HepG2 (cell line): ENCODE measurements around the gene USP30. TPM values are rescaled to one million over a fixed set of nuclear protein-coding genes. Genes with fewer than 3 reads are reported as not detected.

ENCODE experiments used
- ASH2L ChIP-seq: fragments of 300-600, 200-600 bp; sonication (generic); IDR thresholded peaks from 2 replicates; pipeline ENCODE4 v1.7.0; 2017; ENCODE audit warnings: low read depth, mild to moderate bottlenecking, moderate library complexity, mixed read lengths, low read length; ENCODE audit not compliant: insufficient read length
- BRD4 ChIP-seq: sonication (generic); formaldehyde crosslinking; IDR thresholded peaks from 2 replicates; pipeline ENCODE4 v1.4.0; 2020; ENCODE audit warnings: missing genetic modification reagents
- CCAR2 ChIP-seq: fragments of 200-400 bp; formaldehyde crosslinking; optimal IDR thresholded peaks from 2 replicates; pipeline ENCODE3; 2018; ENCODE audit warnings: low read depth, mild to moderate bottlenecking, low read length, moderate library complexity
- CEBPB ChIP-seq: IDR thresholded peaks from 2 replicates; pipeline ENCODE4 v1.6.1; 2011; ENCODE audit warnings: low read depth, low read length, improper control_type of control experiment, borderline replicate concordance
- DNMT3B ChIP-seq: conservative IDR thresholded peaks from 2 replicates; pipeline ENCODE4 v1.6.1; 2016; ENCODE audit warnings: missing biosample characterization, control low read depth
- HMGA1 ChIP-seq: sonication (generic); formaldehyde crosslinking; conservative IDR thresholded peaks from 2 replicates; pipeline ENCODE4 v1.4.0; 2020; ENCODE audit warnings: missing genetic modification reagents
- IRX3 ChIP-seq: sonication (generic); formaldehyde crosslinking; IDR thresholded peaks from 2 replicates; pipeline ENCODE4 v1.8.1; 2023; ENCODE audit warnings: mild to moderate bottlenecking, low read depth, missing genetic modification reagents, borderline replicate concordance
- KLF6 ChIP-seq: IDR thresholded peaks from 2 replicates; pipeline ENCODE4 v1.8.0; 2016; ENCODE audit warnings: missing biosample characterization, missing genetic modification reagents
- PHF5A ChIP-seq: IDR thresholded peaks from one replicate; pipeline ENCODE4 v1.6.1; 2018; ENCODE audit warnings: low read depth, missing genetic modification reagents; ENCODE audit not compliant: unreplicated experiment
- RNF2 ChIP-seq: fragments of 450-650 bp; conservative IDR thresholded peaks from 2 replicates; pipeline ENCODE4 v1.6.1; 2016; ENCODE audit warnings: low read depth
- TBX3 ChIP-seq: fragments of 450-650 bp; IDR thresholded peaks from 2 replicates; pipeline ENCODE4 v1.6.1; 2017; ENCODE audit warnings: antibody characterized with exemption, mild to moderate bottlenecking, inconsistent platforms, borderline replicate concordance
- THAP8 ChIP-seq: sonication (generic); formaldehyde crosslinking; IDR thresholded peaks from 2 replicates; pipeline ENCODE4 v1.5.1; 2020; ENCODE audit warnings: missing genetic modification reagents, mild to moderate bottlenecking, borderline replicate concordance
- XRCC5 ChIP-seq: fragments of 200-400 bp; formaldehyde crosslinking; optimal IDR thresholded peaks from 2 replicates; pipeline ENCODE3; 2017; ENCODE audit warnings: mild to moderate bottlenecking, low read length
- ZFP36 ChIP-seq: fragments of 150-350 bp; IDR thresholded peaks from 2 replicates; pipeline ENCODE4 v1.6.1; 2018; ENCODE audit warnings: borderline replicate concordance, low read length, low read depth; ENCODE audit not compliant: partially characterized antibody
- ZFP62 ChIP-seq: sonication (generic); formaldehyde crosslinking; IDR thresholded peaks from 2 replicates; pipeline ENCODE4 v1.4.0; 2020; ENCODE audit warnings: missing genetic modification reagents
- ZNF138 ChIP-seq: sonication (generic); formaldehyde crosslinking; IDR thresholded peaks from 2 replicates; pipeline ENCODE4 v1.5.0; 2020; ENCODE audit warnings: mild to moderate bottlenecking, low read depth, missing genetic modification reagents
- ZNF232 ChIP-seq: sonication (generic); formaldehyde crosslinking; IDR thresholded peaks from 2 replicates; pipeline ENCODE4 v1.4.0; 2020; ENCODE audit warnings: missing genetic modification reagents, borderline replicate concordance
- ZNF292 ChIP-seq: sonication (generic); formaldehyde crosslinking; IDR thresholded peaks from 2 replicates; pipeline ENCODE4 v1.8.1; 2022; ENCODE audit warnings: mild to moderate bottlenecking, low read depth, missing genetic modification reagents, borderline replicate concordance
- ZNF34 ChIP-seq: sonication (generic); formaldehyde crosslinking; IDR thresholded peaks from 2 replicates; pipeline ENCODE4 v1.4.0; 2020; ENCODE audit warnings: mild to moderate bottlenecking, missing genetic modification reagents, borderline replicate concordance
- ZNF484 ChIP-seq: sonication (generic); formaldehyde crosslinking; IDR thresholded peaks from 2 replicates; pipeline ENCODE4 v1.5.1; 2020; ENCODE audit warnings: mild to moderate bottlenecking, low read depth, missing genetic modification reagents, borderline replicate concordance
- ZNF556 ChIP-seq: sonication (generic); formaldehyde crosslinking; IDR thresholded peaks from 2 replicates; pipeline ENCODE4 v1.4.0; 2020; ENCODE audit warnings: mild to moderate bottlenecking, missing genetic modification reagents, borderline replicate concordance
- ZNF646 ChIP-seq: sonication (generic); formaldehyde crosslinking; IDR thresholded peaks from 2 replicates; pipeline ENCODE4 v1.9.0; 2021; ENCODE audit warnings: mild to moderate bottlenecking, missing genetic modification reagents
- ZNF776 ChIP-seq: sonication (generic); formaldehyde crosslinking; IDR thresholded peaks from 2 replicates; pipeline ENCODE4 v1.4.0; 2020; ENCODE audit warnings: mild to moderate bottlenecking, missing genetic modification reagents
- polyA plus RNA-seq, 8 experiments: library from polyadenylated mRNA; depleted of rRNA in 3 of 8; stranded (reverse) in 7 of 8; unstranded in 1 of 8; fragments of >200 nt; fragmentation: Illumina TruSeq in 4 of 8; extraction: Trizol in 4 of 8; gene quantifications; 2 replicates each; pipeline versions ENCODE4 v1.2.1 to v1.2.3, GENCODE V29; 2011 to 2016; ENCODE audit warnings: low read depth in 4 of 8, missing spikeins in 1 of 8, mixed read lengths in 1 of 8; ENCODE audit not compliant: insufficient read depth in 1 of 8
- total RNA-seq, 5 experiments: library from RNA; depleted of rRNA; stranded (reverse); fragments of >200 nt; fragmentation: Illumina TruSeq; extraction: Trizol; gene quantifications; 2 replicates each; pipeline ENCODE4 v1.2.3, GENCODE V29; 2016; ENCODE audit warnings: low read depth in 1 of 5

Gene USP30
- total and polyA plus RNA-seq, 2 of the 13 experiments (the other 11 are each of a cell fraction or from before 2014, with no cell fraction given) = 11.2 to 20.8 TPM

- peak; percentile 68; the same call in 1 of the 2 replicates for TF ChIP-seq ZNF556 (CRISPR knock-in tag)
- TF ChIP-seq ZNF232 (CRISPR knock-in tag) = peak; percentile 95
- TF ChIP-seq ASH2L = no peak
- peak; percentile 85; the same call in 1 of the 2 replicates for TF ChIP-seq IRX3 (CRISPR knock-in tag)
- TF ChIP-seq RNF2 = peak; percentile 95
- TF ChIP-seq ZNF776 (CRISPR knock-in tag) = peak; percentile 96
- peak; percentile 89 for TF ChIP-seq PHF5A (CRISPR knock-in tag)
- no peak for TF ChIP-seq BRD4 (CRISPR knock-in tag)
- TF ChIP-seq ZNF138 (CRISPR knock-in tag) = peak; percentile 97; the same call in 1 of the 2 replicates
- peak; percentile 63; the same call in 1 of the 2 replicates for TF ChIP-seq ZNF34 (CRISPR knock-in tag)
- TF ChIP-seq XRCC5 = peak; percentile 87
- no peak for TF ChIP-seq DNMT3B (CRISPR knock-in tag)
- TF ChIP-seq ZNF484 (CRISPR knock-in tag) = no peak
- TF ChIP-seq THAP8 (CRISPR knock-in tag) = peak; percentile 98
- no peak for TF ChIP-seq ZFP62
- no peak for TF ChIP-seq CEBPB
- TF ChIP-seq HMGA1 = no peak
- peak; percentile 96; the same call in 1 of the 2 replicates for TF ChIP-seq KLF6 (CRISPR knock-in tag)
- no peak for TF ChIP-seq CCAR2
- peak; percentile 76 for TF ChIP-seq ZNF292
- TF ChIP-seq TBX3 = no peak
- TF ChIP-seq ZNF646 (CRISPR knock-in tag) = no peak
- no peak for TF ChIP-seq ZFP36
Observed at GRCh38 chr12:109093022-109093918, 40.9 kb downstream of the USP30 start, which contains the start of gene ALKBH2 (continued).
